K562 (cell line): ENCODE measurements around the gene CHML. TPM values are rescaled to one million over a fixed set of nuclear protein-coding genes. Genes with fewer than 3 reads are reported as not detected.

Experiments used
- DNMT1 ChIP-seq: fragments of 450-650 bp; IDR thresholded peaks from 2 replicates; pipeline ENCODE4 v1.6.1; 2016; ENCODE audit warnings: antibody characterized with exemption, mild to moderate bottlenecking
- PML ChIP-seq: IDR thresholded peaks from 2 replicates; pipeline ENCODE4 v1.6.1; 2012; ENCODE audit warnings: low read length, inconsistent platforms
- REST ChIP-seq, 2 experiments: fragments of 450-650 bp; formaldehyde crosslinking in 1 of 2; IDR thresholded peaks; 2 replicates each; pipeline versions ENCODE4 v1.4.0 to v1.6.1; 2014 to 2020; ENCODE audit warnings: mild to moderate bottlenecking in 2 of 2, borderline replicate concordance in 1 of 2, low read depth in 1 of 2
- RREB1 ChIP-seq: fragments of 250-450 bp; sonication (Bioruptor Pico); IDR thresholded peaks from 2 replicates; pipeline ENCODE4 v1.4.0; 2020
- XRCC5 ChIP-seq: fragments of 200-400 bp; formaldehyde crosslinking; IDR thresholded peaks from 2 replicates; pipeline ENCODE4 v1.6.1; 2017; ENCODE audit warnings: low read depth, mild to moderate bottlenecking, low read length
- ZFP1 ChIP-seq: fragments of 450-650 bp; formaldehyde crosslinking; IDR thresholded peaks from 2 replicates; pipeline ENCODE4 v1.4.0; 2020; ENCODE audit warnings: mild to moderate bottlenecking, mixed read lengths
- ZNF121 ChIP-seq: sonication (generic); formaldehyde crosslinking; conservative IDR thresholded peaks from 2 replicates; pipeline ENCODE4 v1.8.0; 2022; ENCODE audit warnings: missing genetic modification reagents
- ZNF644 ChIP-seq: fragments of 200-800 bp; sonication (Bioruptor generic); IDR thresholded peaks from 2 replicates; pipeline ENCODE4 v1.6.1; 2016; ENCODE audit warnings: low read depth, missing genetic modification characterization, missing compliant biosample characterization
- ZSCAN32 ChIP-seq: fragments of 450-650 bp; formaldehyde crosslinking; IDR thresholded peaks from 2 replicates; pipeline ENCODE4 v1.4.0; 2020; ENCODE audit warnings: mild to moderate bottlenecking, moderate library complexity
- polyA plus RNA-seq, 8 experiments: library from polyadenylated mRNA; depleted of rRNA in 4 of 8; stranded (reverse) in 5 of 8; unstranded in 3 of 8; fragments of >200 nt; fragmentation: Nextera tagmentation in 2 of 8; fragmentation: Illumina TruSeq in 1 of 8; extraction: Ambion mirVana in 2 of 8; extraction: Trizol in 1 of 8; gene quantifications; 2 replicates each; pipeline versions ENCODE4 v1.2.1 to v1.2.3, GENCODE V29; 2011 to 2014; ENCODE audit warnings: inconsistent platforms in 1 of 8, missing spikeins in 1 of 8
- total RNA-seq, 7 experiments: library from RNA; depleted of rRNA in 6 of 7; stranded (reverse); fragments of >200 nt in 6 of 7; fragmentation: Illumina TruSeq in 2 of 7; extraction: Trizol in 2 of 7; gene quantifications; 2 replicates each; pipeline versions ENCODE4 v1.2.1 to v1.2.3, GENCODE V29; 2011 to 2021; ENCODE audit warnings: low replicate concordance in 1 of 7

Gene CHML
- total and polyA plus RNA-seq, 9 of the 15 experiments (the other 6 are each of a cell fraction or from before 2014, with no cell fraction given): 13.0 to 88.3 (median 62.8) TPM

GRCh38 chr1:241627453-241628259, 12.5 kb downstream of the CHML start (continued):
- TF ChIP-seq REST (IDR thresholded peaks at IDR 0.05; ENCODE audit: borderline replicate concordance): peak; percentile 68
- no peak for TF ChIP-seq REST (CRISPR knock-in tag; IDR thresholded peaks at IDR 0.05; ENCODE audit: low read depth)
- no peak for TF ChIP-seq ZNF121 (CRISPR knock-in tag)
- TF ChIP-seq PML: peak; percentile 25; the same call in 1 of the 2 replicates
- no peak for TF ChIP-seq XRCC5
- TF ChIP-seq ZFP1: no peak
- TF ChIP-seq ZSCAN32 (CRISPR knock-in tag): no peak
- no peak for TF ChIP-seq ZNF644 (tag)
- no peak for TF ChIP-seq RREB1
- no peak for TF ChIP-seq DNMT1
- TF ChIP-seq, all 486 proteins: peak for 10
